CD14-positive monocyte (primary cell): Measurements from ENCODE around the gene TSPAN18. TPM values are rescaled to one million over a fixed set of nuclear protein-coding genes. Genes with fewer than 3 reads are reported as not detected.

Source experiments
- DNase-seq, 3 donors: peaks; one replicate each; pipeline ENCODE4 v3.0.0-alpha.2; 2011 to 2022
- H2AFZ ChIP-seq: 2 replicates; pipeline ENCODE4 v1.6.0; 2012; ENCODE audit warnings: mild to moderate bottlenecking, low read depth, low read length, inconsistent platforms; ENCODE audit not compliant: insufficient read depth, poor library complexity, severe bottlenecking
- H3K27ac ChIP-seq, 2 donors: 1 replicate in 1 of 2; 2 replicates in 1 of 2; pipeline ENCODE4 v1.5.1; 2012 to 2013; ENCODE audit warnings: low read length in 2 of 2, control low read depth in 1 of 2, inconsistent platforms in 1 of 2, low read depth in 1 of 2, mild to moderate bottlenecking in 1 of 2
- H3K27me3 ChIP-seq, 2 donors: one replicate each; pipeline versions ENCODE4 v1.6.0 to v1.6.1; 2011 to 2013; ENCODE audit warnings: low read length in 2 of 2; ENCODE audit not compliant: control insufficient read depth in 2 of 2, insufficient read depth in 2 of 2
- H3K36me3 ChIP-seq, 2 donors: replicated peaks in 1 of 2; 1 replicate in 1 of 2; 2 replicates in 1 of 2; pipeline versions ENCODE4 v1.5.1 to v1.6.1; 2012 to 2013; ENCODE audit warnings: low read length in 2 of 2, control low read depth in 1 of 2, inconsistent platforms in 1 of 2, mild to moderate bottlenecking in 1 of 2; ENCODE audit not compliant: insufficient read depth in 2 of 2, control insufficient read depth in 1 of 2
- H3K4me1 ChIP-seq, 2 donors: 1 replicate in 1 of 2; 2 replicates in 1 of 2; pipeline versions ENCODE4 v1.5.1 to v1.6.1; 2012 to 2013; ENCODE audit warnings: low read length in 2 of 2, control low read depth in 1 of 2, inconsistent platforms in 1 of 2, mild to moderate bottlenecking in 1 of 2, moderate library complexity in 1 of 2; ENCODE audit not compliant: insufficient read depth in 2 of 2, control insufficient read depth in 1 of 2
- H3K4me2 ChIP-seq: replicated peaks from 2 replicates; pipeline ENCODE3; 2012; ENCODE audit warnings: low read length, moderate library complexity, mild to moderate bottlenecking; ENCODE audit not compliant: poor library complexity, severe bottlenecking; ENCODE audit errors: extremely low read depth
- H3K4me3 ChIP-seq, 3 experiments: fragments of 200-600 bp in 1 of 3; sonication (generic) in 1 of 3; replicated peaks in 1 of 3; 1 replicate in 2 of 3; 2 replicates in 1 of 3; pipeline ENCODE4 v1.5.1; 2011 to 2013; ENCODE audit warnings: low read length in 3 of 3, mild to moderate bottlenecking in 3 of 3, control low read depth in 2 of 3, low read depth in 2 of 3, inconsistent platforms in 1 of 3, moderate library complexity in 1 of 3
- H3K79me2 ChIP-seq: 2 replicates; pipeline ENCODE4 v1.6.0; 2012; ENCODE audit warnings: mild to moderate bottlenecking, control low read depth, inconsistent platforms, low read length, moderate library complexity; ENCODE audit not compliant: insufficient read depth
- H3K9ac ChIP-seq: 2 replicates; pipeline ENCODE4 v1.6.0; 2017; ENCODE audit warnings: low read length, mild to moderate bottlenecking; ENCODE audit not compliant: insufficient read depth, poor library complexity, severe bottlenecking
- H3K9me3 ChIP-seq, 2 donors: replicated peaks in 1 of 2; 1 replicate in 1 of 2; 2 replicates in 1 of 2; pipeline versions ENCODE4 v1.5.1 to v1.6.1; 2012 to 2013; ENCODE audit warnings: low read length in 2 of 2, control low read depth in 1 of 2; ENCODE audit not compliant: control insufficient read depth in 1 of 2, insufficient read depth in 1 of 2
- H4K20me1 ChIP-seq: 2 replicates; pipeline ENCODE4 v1.6.0; 2012; ENCODE audit warnings: mild to moderate bottlenecking, low read length, control low read depth, moderate library complexity; ENCODE audit not compliant: insufficient read depth
- H3K27ac Mint-ChIP-seq, 7 donors: one replicate each; pipeline ENCODE4 v1.8.0; 2020; ENCODE audit warnings: mild to moderate bottlenecking in 7 of 7, mixed read lengths in 7 of 7, moderate library complexity in 6 of 7, inconsistent platforms in 2 of 7
- H3K27me3 Mint-ChIP-seq, 3 donors: one replicate each; pipeline ENCODE4 v1.8.0; 2021 to 2022; ENCODE audit warnings: low read depth in 3 of 3, mild to moderate bottlenecking in 3 of 3, mixed read lengths in 3 of 3, moderate library complexity in 3 of 3, inconsistent platforms in 1 of 3
- H3K36me3 Mint-ChIP-seq, 2 donors: one replicate each; pipeline ENCODE4 v1.8.0; 2020; ENCODE audit warnings: mixed read lengths in 2 of 2, inconsistent platforms in 1 of 2, mild to moderate bottlenecking in 1 of 2
- H3K4me1 Mint-ChIP-seq: one replicate; pipeline ENCODE4 v1.8.0; 2020; ENCODE audit warnings: mild to moderate bottlenecking, mixed read lengths
- H3K4me3 Mint-ChIP-seq, 2 donors: one replicate each; pipeline ENCODE4 v1.8.0; 2020; ENCODE audit warnings: mild to moderate bottlenecking in 2 of 2, mixed read lengths in 2 of 2, moderate library complexity in 1 of 2
- H3K9me3 Mint-ChIP-seq, 7 donors: one replicate each; pipeline ENCODE4 v1.8.0; 2020 to 2022; ENCODE audit warnings: mixed read lengths in 7 of 7, mild to moderate bottlenecking in 6 of 7, moderate library complexity in 6 of 7, inconsistent platforms in 2 of 7
- CTCF ChIP-seq: fragments of 200-600 bp; IDR thresholded peaks from one replicate; pipeline ENCODE4 v1.8.0; 2022; ENCODE audit warnings: antibody characterized with exemption, mild to moderate bottlenecking
- WGBS: methylation state at CpG from one replicate; pipeline ENCODE4 v1.1.5; 2013; ENCODE audit warnings: missing lambda C conversion rate; ENCODE audit not compliant: insufficient coverage; 5-methylcytosine and 5-hydroxymethylcytosine counted together
- intact Hi-C, 2 donors: fragments of 100-400 bp; cut with micrococcal nuclease; formaldehyde crosslinking; loops; one replicate each; pipeline versions ENCODE4 v1.15.0 to v1.15.1; 2023
- polyA plus RNA-seq, 3 donors: library from polyadenylated mRNA; depleted of rRNA in 1 of 3; unstranded in 2 of 3; stranded (reverse) in 1 of 3; fragments of 300-500 nt in 2 of 3; fragments of >200 nt in 1 of 3; fragmentation: Illumina TruSeq in 2 of 3; gene quantifications; 1 replicate in 2 of 3; 2 replicates in 1 of 3; pipeline ENCODE4 v1.2.3, GENCODE V29; 2012 to 2021

TSPAN18 gene
- polyA plus RNA-seq, 3 donors = not detected

- no peaks in the 10 kb centered on the region for H4K20me1 ChIP-seq
- no peaks in the 10 kb centered on the region for H3K9me3 ChIP-seq
- Mint-ChIP-seq H3K27me3 (peaks cover 1 to 20% (median 12%) of the 10 kb centered on the region in 3 donors), H3K4me1 (no peaks in the 10 kb centered on the region), H3K27ac (no peak overlapping the region), H3K36me3 (no peaks in the 10 kb centered on the region), H3K4me3 (no peak overlapping the region), H3K9me3 (no peaks in the 10 kb centered on the region)
- WGBS = 74% methylated on average over 13 of the region's 13 CpGs
- DNase-seq = no peak
- TF ChIP-seq CTCF = no peak
- H3K4me3 ChIP-seq = no peak overlapping the region
- intact Hi-C loops = no loop called here
- H3K27ac ChIP-seq = no peak overlapping the region
- no peaks in the 10 kb centered on the region for H3K79me2 ChIP-seq
- no peaks in the 10 kb centered on the region for H3K36me3 ChIP-seq
- no peaks in the 10 kb centered on the region for H3K4me1 ChIP-seq
- H2AFZ ChIP-seq = no peak overlapping the region
- no peak overlapping the region for H3K9ac ChIP-seq
- peaks cover 0 to 2% of the 10 kb centered on the region in 2 donors for H3K27me3 ChIP-seq
- no peak overlapping the region for H3K4me2 ChIP-seq
Measured at GRCh38 chr11:44885919-44886789, 159.4 kb downstream of the TSPAN18 start.

- Histone ChIP-seq H3K9me3 (no peaks in the 10 kb centered on the region), H3K9ac (no peak overlapping the region), H3K27ac (no peak overlapping the region), H3K27me3 (peaks cover 0 to 2% of the 10 kb centered on the region in 2 donors), H2AFZ (no peak overlapping the region), H3K36me3 (no peaks in the 10 kb centered on the region), H3K4me3 (no peak overlapping the region), H3K4me2 (no peak overlapping the region), H3K4me1 (no peaks in the 10 kb centered on the region), H3K79me2 (no peaks in the 10 kb centered on the region), H4K20me1 (no peaks in the 10 kb centered on the region)
- no peak overlapping the region for H3K27ac Mint-ChIP-seq
- intact Hi-C loops = no loop called here
- no peak overlapping the region for H3K4me3 Mint-ChIP-seq
- no peak for TF ChIP-seq CTCF
- WGBS = 50% methylated on average over 2 of the region's 3 CpGs
- H3K36me3 Mint-ChIP-seq = no peaks in the 10 kb centered on the region
- H3K27me3 Mint-ChIP-seq = peaks cover 1 to 23% (median 12%) of the 10 kb centered on the region in 3 donors
- no peaks in the 10 kb centered on the region for H3K4me1 Mint-ChIP-seq
- DNase-seq = no peak
- no peaks in the 10 kb centered on the region for H3K9me3 Mint-ChIP-seq
Measured at GRCh38 chr11:44886790-44887140, 160.0 kb downstream of the TSPAN18 start.
